ENCODE data around the gene GAPDH. TPM values are rescaled to one million over a fixed set of nuclear protein-coding genes. Genes with fewer than 3 reads are reported as not detected.

Gene GAPDH
- total and polyA plus RNA-seq, 10 donors = 998 to 1,680 (median 1,390) TPM

DNA sequence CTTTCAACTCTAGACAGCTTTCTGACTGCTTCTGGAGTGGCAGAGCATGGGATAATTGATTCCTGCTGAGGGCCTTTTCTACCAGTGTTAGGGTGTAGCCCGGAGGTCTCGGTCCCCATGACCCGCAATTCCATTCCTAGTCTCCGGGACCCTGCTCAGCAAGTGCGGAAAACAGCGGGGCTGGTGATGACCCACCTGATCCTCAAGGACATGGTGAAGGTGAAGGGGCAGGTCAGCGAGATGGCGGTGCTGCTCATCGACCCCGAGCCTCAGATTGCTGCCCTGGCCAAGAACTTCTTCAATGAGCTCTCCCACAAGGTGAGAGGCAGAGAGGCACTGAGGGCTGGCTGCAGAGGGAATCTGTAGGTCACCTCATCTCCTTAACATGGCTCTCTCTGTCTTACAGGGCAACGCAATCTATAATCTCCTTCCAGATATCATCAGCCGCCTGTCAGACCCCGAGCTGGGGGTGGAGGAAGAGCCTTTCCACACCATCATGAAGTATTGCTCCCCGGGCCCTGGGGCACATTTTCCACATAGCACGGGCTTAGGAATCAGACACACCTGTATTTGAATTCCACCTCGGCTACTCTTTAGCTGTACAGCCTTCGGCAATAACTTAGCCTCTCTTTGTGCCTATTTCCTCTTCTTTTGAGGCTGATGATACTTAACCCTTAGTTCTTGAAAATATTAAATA, 5.6 kb upstream of the GAPDH start:
- TF ChIP-seq POLR2A (IDR thresholded peaks at IDR 0.05) (no peak), POLR2AphosphoS5 (IDR thresholded peaks at IDR 0.05) (no peak), CTCF (IDR thresholded peaks at IDR 0.05 in 8 of 11, conservative IDR thresholded peaks at IDR 0.05 in 3 of 11) (no peak)
- Histone ChIP-seq H3K9me3 (no peaks in the 10 kb centered on the region), H3K36me3 (peaks cover 4 to 84% (median 78%) of the 10 kb centered on the region in 6 donors), H3K27ac (no peak overlapping the region), H3K4me3 (no peak overlapping the region), H3K27me3 (replicated peaks in 1 of 7) (no peaks in the 10 kb centered on the region), H3K4me1 (peaks cover 16 to 22% (median 20%) of the 10 kb centered on the region in 6 donors)
- DNase-seq = no peak
- WGBS, 5 donors = 89 to 95% (median 91%) methylated on average over 17 of the region's 17 CpGs
- intact Hi-C loops (cut with DNase I; ENCODE audit: low total_unique reads) = no loop called here

DNA sequence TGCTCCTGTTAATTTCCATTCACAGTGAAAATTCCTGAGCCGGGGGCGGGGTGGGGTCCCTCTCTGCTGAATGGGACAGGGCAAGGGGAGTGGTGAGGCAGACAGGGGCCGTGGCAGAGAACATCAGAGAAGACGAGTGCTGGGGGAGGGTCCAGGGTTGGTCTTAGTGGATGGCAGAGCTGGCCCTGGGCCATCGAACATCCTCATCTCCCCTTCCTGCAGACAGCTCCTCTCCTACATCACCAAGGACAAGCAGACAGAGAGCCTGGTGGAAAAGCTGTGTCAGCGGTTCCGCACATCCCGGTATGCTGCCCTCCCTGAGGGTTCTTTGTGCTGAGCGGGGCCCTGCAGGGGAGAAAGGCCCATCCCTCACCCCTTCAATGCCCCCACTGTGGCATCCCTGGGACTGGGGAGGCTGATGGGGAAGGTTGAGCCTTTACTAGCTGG, 5.0 kb upstream of the GAPDH start:
- intact Hi-C loops (cut with DNase I; ENCODE audit: low total_unique reads) = no loop called here
- H3K4me3 ChIP-seq = no peak overlapping the region
- H3K9me3 ChIP-seq = no peaks in the 10 kb centered on the region
- H3K4me1 ChIP-seq = peaks cover 16 to 28% (median 23%) of the 10 kb centered on the region in 6 donors
- peaks cover 4 to 78% (median 72%) of the 10 kb centered on the region in 6 donors for H3K36me3 ChIP-seq
- no peaks in the 10 kb centered on the region for H3K27me3 ChIP-seq (replicated peaks in 1 of 7)
- no peak overlapping the region for H3K27ac ChIP-seq
- no peak for DNase-seq
- 70 to 87% (median 86%) methylated on average over 5 to 9 of the region's 9 CpGs for WGBS, 5 donors
- TF ChIP-seq POLR2AphosphoS5 (IDR thresholded peaks at IDR 0.05) (no peak), CTCF (IDR thresholded peaks at IDR 0.05 in 8 of 11, conservative IDR thresholded peaks at IDR 0.05 in 3 of 11) (no peak), POLR2A (IDR thresholded peaks at IDR 0.05) (no peak)

GRCh38 chr12:6530576-6531260, 3.6 kb upstream of the GAPDH start:
- no peaks in the 10 kb centered on the region for H3K9me3 ChIP-seq
- WGBS, 5 donors = 92 to 96% (median 94%) methylated on average over 18 of the region's 18 CpGs
- no peaks in the 10 kb centered on the region for H3K27me3 ChIP-seq (replicated peaks in 1 of 7)
- DNase-seq = no peak
- no peak overlapping the region for H3K4me3 ChIP-seq
- intact Hi-C loops (cut with DNase I; ENCODE audit: low total_unique reads) = no loop called here
- no peak for TF ChIP-seq POLR2AphosphoS5 (IDR thresholded peaks at IDR 0.05)
- no peak for TF ChIP-seq CTCF (IDR thresholded peaks at IDR 0.05 in 8 of 11, conservative IDR thresholded peaks at IDR 0.05 in 3 of 11)
- TF ChIP-seq POLR2A (IDR thresholded peaks at IDR 0.05) = no peak
- peaks cover 19 to 34% (median 27%) of the 10 kb centered on the region in 6 donors for H3K4me1 ChIP-seq
- peak overlapping the region in 1 of 8 donors; percentile 98 for H3K27ac ChIP-seq
- peaks cover 4 to 66% (median 58%) of the 10 kb centered on the region in 6 donors for H3K36me3 ChIP-seq
